Neuronal stem cell (in vitro differentiated cells): ENCODE results near the gene PLSCR2.

Source experiments
- DNase-seq: peaks from one replicate; pipeline ENCODE4 v3.0.0-alpha.2; 2013; ENCODE audit warnings: low spot score
- H2AFZ ChIP-seq: one replicate; pipeline ENCODE4 v1.6.1; 2013; ENCODE audit warnings: mild to moderate bottlenecking, low read length, inconsistent platforms
- H2AK5ac ChIP-seq: 2 replicates; pipeline ENCODE4 v1.6.1; 2013; ENCODE audit warnings: low read depth, mild to moderate bottlenecking, inconsistent platforms, low read length, moderate library complexity, mixed read lengths
- H2BK120ac ChIP-seq: 2 replicates; pipeline ENCODE4 v1.6.1; 2013; ENCODE audit warnings: low read depth, mild to moderate bottlenecking, inconsistent platforms, low read length, moderate library complexity, mixed read lengths
- H2BK12ac ChIP-seq: one replicate; pipeline ENCODE4 v1.6.1; 2013; ENCODE audit warnings: low read length, inconsistent platforms
- H2BK15ac ChIP-seq: 2 replicates; pipeline ENCODE4 v1.6.1; 2013; ENCODE audit warnings: mild to moderate bottlenecking, low read length, inconsistent platforms, mixed read lengths
- H2BK5ac ChIP-seq: one replicate; pipeline ENCODE4 v1.6.1; 2013; ENCODE audit warnings: inconsistent platforms, mild to moderate bottlenecking, low read length, moderate library complexity
- H3K14ac ChIP-seq: one replicate; pipeline ENCODE4 v1.6.1; 2013; ENCODE audit warnings: low read length, inconsistent platforms
- H3K18ac ChIP-seq: 2 replicates; pipeline ENCODE4 v1.6.1; 2013; ENCODE audit warnings: low read length, inconsistent platforms
- H3K23ac ChIP-seq: 2 replicates; pipeline ENCODE4 v1.6.1; 2013; ENCODE audit warnings: low read depth, mild to moderate bottlenecking, mixed read lengths, low read length, inconsistent platforms; ENCODE audit not compliant: poor library complexity
- H3K27ac ChIP-seq: replicated peaks from 3 replicates; pipeline ENCODE4 v1.5.1; 2013; ENCODE audit warnings: low read length, inconsistent platforms
- H3K27me3 ChIP-seq, 3 experiments: 2 replicates each; pipeline ENCODE4 v1.6.1; 2013; ENCODE audit warnings: low read length in 3 of 3, mild to moderate bottlenecking in 2 of 3, inconsistent platforms in 1 of 3, low read depth in 1 of 3, mixed read lengths in 1 of 3, moderate library complexity in 1 of 3; ENCODE audit not compliant: control insufficient read depth in 3 of 3, insufficient read depth in 3 of 3
- H3K36me3 ChIP-seq, 2 donors: replicated peaks in 1 of 2; 2 replicates each; pipeline ENCODE4 v1.6.1; 2013; ENCODE audit warnings: low read length in 2 of 2; ENCODE audit not compliant: control insufficient read depth in 2 of 2, insufficient read depth in 2 of 2
- H3K4ac ChIP-seq: 2 replicates; pipeline ENCODE4 v1.6.1; 2013; ENCODE audit warnings: inconsistent platforms, mild to moderate bottlenecking, low read length, moderate library complexity
- H3K4me1 ChIP-seq, 2 donors: 1 replicate in 1 of 2; 2 replicates in 1 of 2; pipeline ENCODE4 v1.6.1; 2013; ENCODE audit warnings: low read length in 2 of 2, low read depth in 1 of 2; ENCODE audit not compliant: control insufficient read depth in 2 of 2, insufficient read depth in 1 of 2
- H3K4me2 ChIP-seq: one replicate; pipeline ENCODE4 v1.6.1; 2013; ENCODE audit warnings: mild to moderate bottlenecking, low read length, inconsistent platforms; ENCODE audit not compliant: insufficient read depth, poor library complexity, severe bottlenecking
- H3K4me3 ChIP-seq, 2 donors: 2 replicates each; pipeline ENCODE4 v1.5.1; 2013; ENCODE audit warnings: low read length in 2 of 2, mild to moderate bottlenecking in 2 of 2, inconsistent platforms in 1 of 2, moderate library complexity in 1 of 2
- H3K79me1 ChIP-seq: one replicate; pipeline ENCODE4 v1.6.1; 2013; ENCODE audit warnings: low read depth, mild to moderate bottlenecking, inconsistent platforms, low read length, moderate library complexity
- H3K9ac ChIP-seq: one replicate; pipeline ENCODE4 v1.6.1; 2013; ENCODE audit warnings: mild to moderate bottlenecking, low read depth, low read length, inconsistent platforms; ENCODE audit not compliant: poor library complexity
- H3K9me3 ChIP-seq, 2 donors: replicated peaks in 1 of 2; 2 replicates each; pipeline versions ENCODE3 to v1.6.1; 2013; ENCODE audit warnings: low read length in 2 of 2, mild to moderate bottlenecking in 2 of 2, inconsistent platforms in 1 of 2, low read depth in 1 of 2, mixed read lengths in 1 of 2, moderate library complexity in 1 of 2; ENCODE audit not compliant: control insufficient read depth in 2 of 2, insufficient read depth in 1 of 2
- H4K8ac ChIP-seq: one replicate; pipeline ENCODE4 v1.6.1; 2013; ENCODE audit warnings: low read depth, mild to moderate bottlenecking, inconsistent platforms, low read length, moderate library complexity
- H4K91ac ChIP-seq: one replicate; pipeline ENCODE4 v1.6.1; 2013; ENCODE audit warnings: low read length, low read depth, mild to moderate bottlenecking, inconsistent platforms; ENCODE audit not compliant: poor library complexity
- WGBS, 2 donors: extraction: QIAGEN DNeasy Blood & Tissue Kit; methylation state at CpG; one replicate each; pipeline ENCODE4 v1.1.7; 2013; ENCODE audit warnings: missing lambda C conversion rate in 2 of 2, mixed read lengths in 1 of 2; ENCODE audit not compliant: insufficient read length in 2 of 2, insufficient replicate concordance in 1 of 2; ENCODE audit errors: extremely low coverage in 2 of 2; 5-methylcytosine and 5-hydroxymethylcytosine counted together

Gene PLSCR2

GRCh38 chr3:146511402-146512134 lies 42.2 kb upstream of the PLSCR2 start:
- no peak overlapping the region for H2BK12ac ChIP-seq
- peaks cover 4 to 15% of the 10 kb centered on the region in 2 donors for H3K4me1 ChIP-seq
- no peak overlapping the region for H3K27ac ChIP-seq
- H3K9ac ChIP-seq: no peak overlapping the region
- H3K4me2 ChIP-seq: no peak overlapping the region
- H3K23ac ChIP-seq: no peak overlapping the region
- H3K9me3 ChIP-seq: peaks cover 0 to 7% of the 10 kb centered on the region in 2 donors
- H3K4me3 ChIP-seq: no peak overlapping the region
- H2BK15ac ChIP-seq: no peak overlapping the region
- no peak overlapping the region for H3K18ac ChIP-seq
- no peak overlapping the region for H3K4ac ChIP-seq
- H3K79me1 ChIP-seq: no peaks in the 10 kb centered on the region
- no peak overlapping the region for H4K8ac ChIP-seq
- H3K27me3 ChIP-seq: no peaks in the 10 kb centered on the region
- no peak overlapping the region for H4K91ac ChIP-seq
- DNase-seq: no peak
- no CpG with 5 or more reads among the region's 3 CpGs for WGBS, 2 donors
- peaks cover 0 to 15% of the 10 kb centered on the region in 2 donors for H3K36me3 ChIP-seq
- no peak overlapping the region for H2BK5ac ChIP-seq
- H2AFZ ChIP-seq: no peak overlapping the region
- H2AK5ac ChIP-seq: no peak overlapping the region
- H2BK120ac ChIP-seq: no peak overlapping the region
- no peak overlapping the region for H3K14ac ChIP-seq

DNA sequence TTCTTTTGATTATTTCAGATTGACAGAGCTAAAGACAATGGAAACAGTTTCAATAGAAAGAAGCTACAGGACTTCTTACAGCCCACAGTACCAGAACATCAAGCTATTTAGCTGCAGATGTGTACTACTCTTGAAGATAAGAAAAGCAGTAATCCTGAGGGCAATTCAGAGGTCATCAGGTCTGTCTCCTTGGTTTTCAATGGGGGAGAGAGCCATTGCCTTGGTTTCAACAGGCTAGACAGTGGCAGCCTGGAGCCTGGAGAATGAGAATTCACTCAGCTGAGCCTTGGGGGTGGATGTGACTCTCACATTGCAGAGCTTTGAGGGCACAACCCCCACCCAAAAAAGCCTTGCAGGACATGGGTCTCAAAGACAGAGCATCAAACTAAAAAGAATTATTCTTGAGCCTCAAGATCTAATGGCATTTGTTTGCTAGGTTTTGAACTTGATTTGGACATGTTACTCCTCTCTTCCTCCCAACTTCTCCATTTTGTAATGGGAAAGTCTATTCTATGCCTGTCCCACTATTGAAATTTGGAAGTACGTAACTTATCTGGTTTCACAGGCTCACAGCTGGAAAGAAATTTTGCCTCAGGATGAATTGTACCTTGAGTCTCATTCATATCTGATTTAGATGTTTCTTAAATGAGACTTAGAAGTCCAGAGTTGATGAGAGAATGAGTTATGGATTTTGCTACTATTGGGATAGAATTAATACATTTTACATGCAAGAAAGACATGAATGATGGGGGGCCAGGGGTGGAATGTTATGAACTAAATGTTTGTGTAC lies 38.2 kb upstream of the PLSCR2 start:
- Histone ChIP-seq H3K23ac (no peak overlapping the region), H3K9me3 (peaks cover 0 to 9% of the 10 kb centered on the region in 2 donors), H3K4me1 (peaks cover 2 to 32% of the 10 kb centered on the region in 2 donors), H3K4me2 (no peak overlapping the region), H2AFZ (no peak overlapping the region), H3K27me3 (no peaks in the 10 kb centered on the region), H3K4ac (no peak overlapping the region), H3K14ac (no peak overlapping the region), H3K36me3 (no peaks in the 10 kb centered on the region), H2BK12ac (no peak overlapping the region), H3K79me1 (no peaks in the 10 kb centered on the region), H3K27ac (no peak overlapping the region), H2AK5ac (no peak overlapping the region), H2BK120ac (no peak overlapping the region), H3K18ac (no peak overlapping the region), H2BK15ac (no peak overlapping the region), H4K8ac (no peak overlapping the region), H4K91ac (no peak overlapping the region), H3K4me3 (no peak overlapping the region), H3K9ac (no peak overlapping the region), H2BK5ac (no peak overlapping the region)
- no CpG with 5 or more reads among the region's 1 CpG for WGBS, 2 donors
- DNase-seq: no peak

DNA sequence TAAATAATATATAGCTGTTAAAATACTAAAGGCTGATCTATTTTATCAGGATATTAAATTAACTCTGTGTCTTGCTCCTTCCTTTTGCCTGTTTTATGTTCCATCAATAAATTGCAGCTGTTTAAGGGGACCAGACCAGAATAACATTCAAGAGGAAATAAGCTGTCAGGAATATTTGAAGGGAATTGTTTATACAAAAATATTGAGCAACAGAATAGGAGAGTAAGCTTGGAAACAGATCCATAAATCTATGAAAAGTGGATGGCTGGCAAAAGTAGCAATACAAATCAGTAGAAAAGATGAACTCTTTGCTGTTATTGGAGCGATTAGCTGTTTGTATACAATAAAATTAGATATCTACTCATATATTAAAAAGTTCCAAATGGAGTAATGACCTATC lies 36.2 kb upstream of the PLSCR2 start:
- Histone ChIP-seq H2BK15ac (no peak overlapping the region), H3K4me3 (no peak overlapping the region), H3K9me3 (peaks cover 0 to 9% of the 10 kb centered on the region in 2 donors), H3K4me2 (no peak overlapping the region), H2BK12ac (no peak overlapping the region), H2BK120ac (no peak overlapping the region), H3K79me1 (no peaks in the 10 kb centered on the region), H3K14ac (no peak overlapping the region), H2AK5ac (no peak overlapping the region), H3K18ac (no peak overlapping the region), H3K23ac (no peak overlapping the region), H4K8ac (no peak overlapping the region), H3K9ac (no peak overlapping the region), H3K27me3 (no peaks in the 10 kb centered on the region), H4K91ac (no peak overlapping the region), H3K4ac (no peak overlapping the region), H2BK5ac (no peak overlapping the region), H3K4me1 (peaks cover 2 to 32% of the 10 kb centered on the region in 2 donors), H3K27ac (no peak overlapping the region), H3K36me3 (no peaks in the 10 kb centered on the region), H2AFZ (no peak overlapping the region)
- WGBS, 2 donors: no CpG with 5 or more reads among the region's 1 CpG
- no peak for DNase-seq

- no peak overlapping the region for H2AK5ac ChIP-seq
- DNase-seq: no peak
- H3K36me3 ChIP-seq: no peaks in the 10 kb centered on the region
- H3K9ac ChIP-seq: no peak overlapping the region
- H2BK15ac ChIP-seq: no peak overlapping the region
- no peak overlapping the region for H4K91ac ChIP-seq
- no peak overlapping the region for H2BK120ac ChIP-seq
- no peak overlapping the region for H2BK5ac ChIP-seq
- H3K79me1 ChIP-seq: no peaks in the 10 kb centered on the region
- H3K4me3 ChIP-seq: no peak overlapping the region
- no peak overlapping the region for H3K14ac ChIP-seq
- H4K8ac ChIP-seq: no peak overlapping the region
- no peaks in the 10 kb centered on the region for H3K27me3 ChIP-seq
- peaks cover 0 to 9% of the 10 kb centered on the region in 2 donors for H3K9me3 ChIP-seq
- H3K23ac ChIP-seq: no peak overlapping the region
- peaks cover 2 to 32% of the 10 kb centered on the region in 2 donors for H3K4me1 ChIP-seq
- no peak overlapping the region for H2AFZ ChIP-seq
- H3K4me2 ChIP-seq: no peak overlapping the region
- no peak overlapping the region for H2BK12ac ChIP-seq
- no peak overlapping the region for H3K18ac ChIP-seq
- no peak overlapping the region for H3K4ac ChIP-seq
- WGBS, 2 donors: no CpG with 5 or more reads among the region's 3 CpGs
- no peak overlapping the region for H3K27ac ChIP-seq
These were observed 35.3 kb upstream of the PLSCR2 start for GRCh38 chr3:146504498-146505197.
